Fibroblast of skin of scalp (primary cell): Measurements from ENCODE around the gene CORO6.
A peak's percentile ranks its signal among the peaks of the same experiment; 100 is the strongest.

ENCODE experiments used
- DNase-seq: peaks from one replicate; pipeline ENCODE4 v3.0.0-alpha.2; 2013

Gene CORO6

DNA sequence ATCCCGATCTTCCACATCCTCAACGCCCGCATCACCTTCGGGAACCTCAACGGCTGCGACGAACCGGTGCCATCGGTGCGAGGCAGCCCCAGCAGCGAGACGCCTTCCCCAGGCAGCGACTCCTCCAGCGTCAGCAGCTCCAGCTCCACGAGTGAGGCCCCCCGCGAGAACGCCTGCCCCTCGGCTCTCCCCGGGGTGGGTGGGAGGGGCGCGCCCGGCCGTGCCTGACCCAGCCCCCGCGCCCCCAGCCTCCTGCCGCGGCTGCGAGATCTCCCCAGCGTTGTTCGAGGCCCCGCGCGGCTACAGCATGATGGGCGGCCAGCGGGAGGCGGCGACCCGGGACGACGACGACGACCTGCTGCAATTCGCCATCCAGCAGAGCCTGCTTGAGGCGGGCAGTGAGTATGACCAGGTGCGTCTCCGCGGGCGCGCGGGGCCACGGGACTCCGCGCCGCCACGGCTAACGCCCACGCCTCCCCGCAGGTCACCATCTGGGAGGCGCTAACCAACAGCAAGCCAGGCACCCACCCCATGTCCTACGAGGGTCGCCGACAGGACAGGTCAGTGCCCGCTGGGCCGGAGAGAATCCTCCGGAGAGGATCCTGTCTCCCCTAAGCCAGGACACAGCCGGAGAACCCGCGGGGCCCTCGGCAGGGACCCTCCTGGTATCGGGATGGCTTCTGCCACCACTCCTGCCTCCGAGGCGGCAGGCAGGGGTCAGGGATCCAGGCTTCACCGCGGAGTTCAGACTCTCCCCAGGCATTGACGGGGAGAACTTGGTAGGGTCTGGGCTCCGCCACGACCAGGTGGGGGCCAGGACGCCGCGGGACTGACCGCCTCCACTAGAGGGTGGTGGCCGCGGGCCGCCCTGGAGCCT, 10.1 kb downstream of the CORO6 start:
- DNase-seq: no peak

DNA sequence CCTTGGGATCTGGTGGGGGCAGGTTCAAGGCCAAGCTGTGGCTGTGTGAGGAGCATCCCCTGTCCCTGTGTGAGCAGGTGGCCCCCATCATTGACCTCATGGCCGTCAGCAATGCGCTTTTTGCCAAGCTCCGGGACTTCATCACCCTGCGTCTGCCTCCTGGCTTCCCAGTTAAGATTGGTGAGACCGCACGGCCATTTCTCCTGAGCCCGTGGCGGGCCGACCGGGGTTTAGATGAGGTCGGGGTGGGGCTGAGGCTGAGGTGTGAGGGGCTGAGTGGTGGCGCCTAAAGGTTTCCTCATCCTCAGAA, 10.7 kb downstream of the CORO6 start:
- no peak for DNase-seq

GRCh38 chr17:29611351-29612093, 11.2 kb downstream of the CORO6 start:
- DNase-seq: no peak

- DNase-seq: no peak
Measured at GRCh38 chr17:29610395-29610794, 12.3 kb downstream of the CORO6 start.

GRCh38 chr17:29608986-29609385, 13.7 kb downstream of the CORO6 start:
- DNase-seq: no peak

DNA sequence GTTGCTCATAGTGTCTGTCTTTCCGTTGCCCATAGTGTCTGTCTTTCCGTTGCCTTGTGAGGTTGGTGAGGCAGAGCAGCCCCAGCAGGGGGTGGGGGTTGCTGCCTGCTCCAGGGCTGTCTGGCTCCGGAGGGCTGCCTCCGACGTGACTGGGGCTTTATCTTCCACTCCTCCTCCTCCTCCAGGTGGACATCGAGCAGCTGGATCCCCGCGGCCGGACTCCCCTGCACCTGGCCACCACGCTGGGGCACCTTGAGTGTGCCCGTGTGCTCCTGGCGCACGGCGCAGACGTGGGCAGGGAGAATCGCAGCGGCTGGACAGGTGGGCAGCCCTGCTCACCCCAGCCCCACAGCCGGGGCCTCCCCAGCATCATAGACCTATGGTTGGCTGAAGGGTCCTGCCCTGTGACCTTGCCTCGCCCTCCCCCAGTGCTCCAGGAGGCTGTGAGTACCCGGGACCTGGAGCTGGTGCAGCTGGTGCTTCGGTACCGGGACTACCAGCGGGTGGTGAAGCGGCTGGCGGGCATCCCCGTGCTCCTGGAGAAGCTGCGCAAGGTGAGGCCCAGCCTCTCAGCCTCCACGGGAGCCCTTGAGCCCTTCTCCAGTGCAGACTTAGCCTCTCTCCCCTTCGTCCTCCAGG, 15.0 kb downstream of the CORO6 start:
- no peak for DNase-seq

- DNase-seq: no peak
Measured at GRCh38 chr17:29603109-29603674, 19.5 kb downstream of the CORO6 start.

DNA sequence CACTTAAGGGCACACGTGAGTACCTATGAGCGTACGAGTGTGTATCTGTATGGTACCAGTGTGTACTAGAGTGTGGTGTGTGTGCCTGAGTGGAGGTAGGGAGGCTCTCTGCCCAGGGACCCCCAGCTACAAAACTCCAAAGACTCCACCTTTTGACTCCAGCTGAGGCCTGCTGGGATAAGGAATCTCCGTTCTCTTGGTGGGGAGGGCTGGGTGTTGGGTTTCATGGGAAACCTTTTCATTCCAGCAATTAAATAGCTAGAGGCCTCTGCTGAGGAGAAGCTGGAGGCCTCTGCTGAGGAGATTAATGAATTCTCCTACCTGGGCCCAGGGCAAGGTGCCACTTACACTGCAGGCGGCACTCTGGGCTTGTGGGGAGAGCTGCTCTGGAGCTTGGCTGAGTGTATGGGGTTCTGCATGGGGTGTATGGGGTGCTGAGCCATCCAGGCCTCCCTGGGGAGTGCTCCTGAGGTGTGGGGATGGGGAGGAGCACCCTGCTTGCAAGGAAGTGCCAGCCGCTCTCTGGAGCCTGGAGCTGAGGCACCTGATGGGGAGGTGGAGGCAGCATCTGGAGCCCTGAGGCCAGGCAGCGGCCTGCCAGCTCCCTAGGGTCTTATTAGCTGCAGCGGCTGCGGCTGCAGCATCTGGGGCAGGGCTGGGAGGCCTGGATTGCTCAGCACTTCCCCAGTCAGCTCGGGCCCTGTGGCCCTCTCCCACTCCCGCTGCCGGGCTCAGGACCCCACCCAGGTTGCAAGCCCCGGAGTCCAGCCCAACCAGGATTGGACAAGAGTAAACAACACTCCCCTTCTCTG, 25.1 kb downstream of the CORO6 start:
- DNase-seq: no peak

DNA sequence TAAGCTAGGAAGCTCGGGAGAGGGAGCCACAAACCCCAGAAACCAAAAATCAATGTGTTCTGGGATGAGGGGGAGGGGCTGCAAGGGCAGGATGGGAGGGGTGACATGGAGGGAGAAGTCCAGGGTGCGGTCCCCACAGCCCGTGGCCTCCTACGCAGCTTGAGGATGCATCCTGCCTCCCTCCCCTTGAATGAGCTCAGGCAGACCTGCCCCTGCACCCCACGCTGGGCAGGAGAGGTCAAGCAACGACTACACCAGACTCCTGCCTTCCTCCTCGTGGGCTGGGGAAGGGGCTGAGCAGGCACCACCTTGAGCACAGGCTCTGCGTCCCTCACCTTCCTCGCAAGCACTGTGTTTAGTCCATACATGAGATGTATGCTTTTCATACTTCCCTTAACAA, 25.9 kb downstream of the CORO6 start:
- DNase-seq: no peak

DNA sequence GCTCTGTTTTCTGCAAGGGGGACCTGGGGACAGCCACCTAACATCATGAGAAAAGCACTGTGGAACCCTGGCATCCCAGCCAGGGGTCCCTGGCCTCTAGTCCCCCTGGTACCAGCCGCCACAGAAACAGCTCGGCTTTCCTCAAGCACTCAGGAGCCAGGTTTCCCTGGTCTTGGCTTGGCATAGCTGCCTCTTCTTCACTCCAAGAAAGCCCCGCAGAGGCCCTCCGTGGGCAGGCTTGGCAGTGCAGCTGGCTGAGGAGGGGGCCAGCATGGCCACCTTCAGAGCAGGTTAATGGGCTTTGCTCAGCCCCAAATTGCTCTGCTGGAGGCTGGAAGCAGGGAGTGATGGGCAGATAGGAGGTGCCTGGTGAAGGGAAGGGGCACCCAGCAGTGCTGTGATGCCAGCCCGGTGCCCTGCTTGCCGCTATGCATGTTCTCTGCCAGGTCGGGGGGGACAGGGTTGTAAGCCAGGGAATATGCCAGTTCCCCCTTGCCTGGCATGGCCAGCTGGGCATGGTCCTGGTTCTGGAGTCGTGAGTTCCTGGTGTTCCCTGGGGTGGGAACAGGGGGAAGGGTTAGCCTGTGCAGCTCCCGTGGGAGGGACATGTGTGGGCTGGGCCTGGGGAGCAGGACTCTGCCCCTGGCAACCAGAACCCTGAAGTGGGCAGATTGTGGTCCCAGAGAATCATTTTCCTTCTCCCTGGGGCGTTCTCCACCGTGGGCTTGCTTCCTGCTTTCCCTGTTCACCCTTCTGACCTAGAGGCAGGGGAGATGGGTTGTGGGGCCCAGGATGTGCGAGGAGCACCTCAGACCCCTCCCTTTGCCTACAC, 26.6 kb downstream of the CORO6 start:
- DNase-seq: no peak

DNA sequence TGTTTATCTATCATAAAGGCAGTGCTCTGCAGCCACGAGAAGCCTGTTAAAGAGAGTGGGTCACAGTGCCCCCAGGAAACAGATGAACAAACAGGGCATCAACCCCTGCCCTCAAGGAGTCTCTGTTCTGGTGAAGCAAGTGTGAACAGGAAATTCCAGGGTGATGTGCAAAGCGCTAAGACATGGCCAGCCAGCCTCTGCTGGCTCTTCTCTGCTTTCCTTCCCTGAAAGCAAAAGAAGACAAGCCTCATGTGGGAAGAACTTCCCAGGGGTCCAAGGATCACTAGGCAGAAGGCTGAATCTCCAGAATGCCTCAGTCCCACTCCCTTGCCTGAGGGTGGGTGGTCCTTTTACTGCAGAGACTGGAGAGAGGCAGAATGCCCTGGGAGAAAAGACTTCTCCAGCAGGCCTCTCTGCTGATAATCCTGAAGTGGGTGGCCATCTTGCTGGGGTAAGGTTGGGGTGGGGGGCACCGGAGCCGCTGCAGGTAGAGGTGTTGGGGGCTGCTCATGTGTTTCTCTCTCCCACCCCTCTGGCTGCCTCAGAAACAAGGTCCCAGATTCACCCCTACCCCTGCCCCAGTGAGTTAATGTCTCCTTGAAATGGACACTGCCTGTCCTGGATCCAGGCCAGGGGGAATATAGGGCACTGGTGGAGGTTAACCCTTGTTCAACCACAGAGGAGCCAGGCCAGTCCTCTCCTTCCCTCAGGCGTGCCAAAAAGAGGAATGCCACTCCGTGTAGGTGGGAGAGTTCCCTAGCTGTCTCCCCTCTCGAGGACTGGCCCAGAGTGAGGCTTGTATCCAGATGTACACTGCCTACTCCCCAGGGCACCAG, 27.4 kb downstream of the CORO6 start:
- peak; percentile 58 for DNase-seq

DNA sequence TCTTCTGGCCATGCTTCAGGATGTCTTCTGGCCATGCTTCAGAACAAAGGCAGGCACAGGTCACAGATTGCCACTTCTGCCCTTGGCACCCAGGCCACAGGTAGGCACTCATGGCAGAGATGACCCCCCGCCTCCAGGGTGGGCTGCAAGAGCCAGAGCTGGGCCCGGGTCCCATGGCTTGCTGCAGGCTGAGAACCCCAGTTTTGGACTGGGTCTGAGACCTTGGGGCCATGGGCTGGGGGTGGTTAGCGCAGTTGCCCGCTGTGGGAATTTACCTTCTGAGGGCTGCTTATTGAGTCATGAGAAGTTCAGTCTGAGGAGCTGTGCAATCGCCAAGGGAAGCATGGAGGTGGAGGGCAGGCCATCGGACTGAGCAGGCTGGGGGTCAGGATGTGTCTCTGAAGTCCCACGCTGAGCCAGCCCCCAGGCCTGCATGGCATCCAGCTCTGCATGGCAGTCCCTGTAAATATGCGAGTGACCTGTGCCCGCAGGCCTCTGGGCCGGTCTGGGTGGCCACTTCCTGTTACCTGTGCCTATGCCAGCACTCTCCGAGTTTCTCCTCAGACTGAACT, 28.1 kb downstream of the CORO6 start:
- DNase-seq: no peak

- DNase-seq: no peak
Measured at GRCh38 chr17:29593591-29594518, 28.9 kb downstream of the CORO6 start.

DNA sequence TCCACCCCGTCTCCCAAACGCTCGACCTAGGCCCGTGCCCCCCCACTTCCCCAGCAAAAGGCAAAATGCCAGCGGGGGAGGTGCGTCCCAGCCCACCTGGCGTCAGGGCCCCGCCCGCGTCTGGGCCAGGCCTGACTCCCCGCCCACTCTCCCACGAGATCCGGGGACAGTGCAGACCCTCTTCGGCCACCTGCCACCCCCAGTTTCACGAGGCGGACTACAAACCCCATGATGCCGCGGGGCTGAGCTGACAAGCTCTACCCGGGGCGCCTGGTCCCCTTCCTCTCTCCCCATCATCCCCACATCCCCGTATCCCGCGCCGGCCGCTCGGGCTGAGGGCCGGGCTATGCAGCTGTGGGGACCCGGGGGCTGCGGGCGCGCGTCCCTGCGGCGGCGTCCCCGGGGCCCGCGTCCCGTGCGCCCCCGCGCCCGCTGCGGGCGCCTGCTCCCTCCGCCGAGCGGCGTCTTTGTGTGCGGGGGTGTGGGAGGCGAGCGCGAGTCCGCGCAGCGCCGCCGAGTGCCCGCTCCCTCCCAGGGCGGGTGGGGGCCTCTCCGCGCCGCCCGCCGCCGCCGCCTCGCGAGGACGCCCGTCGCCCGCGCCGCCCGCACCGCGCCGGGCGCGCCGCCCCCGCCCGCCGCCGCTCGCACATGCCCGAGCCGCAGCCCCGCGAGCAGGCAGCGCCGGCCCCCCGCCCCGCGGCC, 29.7 kb downstream of the CORO6 start, which contains the start of gene ANKRD13B:
ANKRD13B (plus strand) TSS at position 283 of the 702 bp plus-strand sequence. CDS start 490 bp downstream, outside the sequence.
- no peak for DNase-seq

- DNase-seq: peak; percentile 82
Measured at GRCh38 chr17:29591737-29592608, 30.7 kb downstream of the CORO6 start.

- DNase-seq: peak; percentile 67
Measured at GRCh38 chr17:29591146-29591736, 31.5 kb downstream of the CORO6 start.
